PC-3 (cell line): ENCODE results near the gene TGFB2. TPM values are rescaled to one million over a fixed set of nuclear protein-coding genes. Genes with fewer than 3 reads are reported as not detected.

Experiments used
- total RNA-seq: library from RNA; depleted of rRNA; stranded (reverse); fragments of >200 nt; gene quantifications from 2 replicates; pipeline ENCODE4 v1.2.3, GENCODE V29; 2014; rRNA removed

TGFB2 gene
- total RNA-seq, 1 experiment from 2014 or later, result 50.3 TPM

Other genes starting within 250 kb of the TGFB2 start
- gene RRP15, start 60.0 kb upstream of the TGFB2 start, total RNA-seq, result 25.6 and 39.3 TPM in 2 replicates